IPS DF 6.9 (cell line): ENCODE measurements around the gene SOX14.

Experiments
- DNase-seq: peaks from one replicate; pipeline ENCODE4 v3.0.0-alpha.2; 2013; ENCODE audit warnings: low read depth, low spot score
- H3K27ac ChIP-seq: one replicate; pipeline ENCODE4 v1.5.1; 2013; ENCODE audit warnings: low read length, control low read depth
- H3K27me3 ChIP-seq: 2 replicates; pipeline ENCODE4 v1.6.1; 2013; ENCODE audit warnings: mild to moderate bottlenecking, low read length; ENCODE audit not compliant: control insufficient read depth, insufficient read depth
- H3K36me3 ChIP-seq: 2 replicates; pipeline ENCODE4 v1.6.1; 2013; ENCODE audit warnings: low read length; ENCODE audit not compliant: control insufficient read depth, insufficient read depth
- H3K4me1 ChIP-seq: 2 replicates; pipeline ENCODE4 v1.6.1; 2013; ENCODE audit warnings: low read length; ENCODE audit not compliant: control insufficient read depth, insufficient read depth
- H3K4me3 ChIP-seq: 2 replicates; pipeline ENCODE4 v1.5.1; 2013; ENCODE audit warnings: mild to moderate bottlenecking, low read length
- H3K9me3 ChIP-seq: 2 replicates; pipeline ENCODE4 v1.6.1; 2013; ENCODE audit warnings: low read length, inconsistent platforms; ENCODE audit not compliant: control insufficient read depth, insufficient read depth
- WGBS: extraction: QIAGEN DNeasy Blood & Tissue Kit; methylation state at CpG from one replicate; pipeline ENCODE4 v1.1.7; 2013; ENCODE audit warnings: mixed read lengths, missing lambda C conversion rate; ENCODE audit not compliant: insufficient read length, insufficient coverage; 5-methylcytosine and 5-hydroxymethylcytosine counted together

SOX14 gene

DNA sequence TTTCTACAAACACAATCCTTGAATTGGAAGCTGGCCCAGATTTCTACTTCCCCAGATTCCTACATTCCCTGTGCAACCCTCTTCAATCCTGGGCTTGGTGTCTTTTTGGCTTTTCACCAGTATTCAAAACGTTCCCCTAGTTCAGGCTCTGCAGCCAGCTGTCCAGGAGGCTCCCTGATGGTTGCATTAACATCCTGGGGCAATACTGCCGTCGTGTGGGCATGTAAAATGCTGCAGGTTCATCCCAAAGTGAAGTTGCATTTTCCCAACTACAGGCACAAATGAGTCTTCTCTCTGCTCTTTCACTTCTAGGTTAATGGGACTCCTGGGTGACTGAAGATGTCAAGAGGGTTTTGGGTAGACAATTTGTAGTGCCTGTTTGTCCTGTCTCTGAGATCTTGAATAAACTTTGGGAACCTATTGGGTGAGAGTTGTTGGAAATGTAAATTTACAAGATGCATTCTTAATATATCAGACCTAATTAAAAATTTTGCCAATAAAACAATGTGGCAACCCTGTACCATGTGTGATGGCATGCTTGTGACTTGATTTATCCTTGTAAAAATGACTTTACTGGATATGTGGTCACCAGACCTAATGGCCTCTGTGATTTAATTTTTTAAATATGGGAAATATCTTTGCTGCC, 28.6 kb downstream of the SOX14 start:
- no peaks in the 10 kb centered on the region for H3K27me3 ChIP-seq
- H3K4me3 ChIP-seq: no peak overlapping the region
- no peak for DNase-seq

DNA sequence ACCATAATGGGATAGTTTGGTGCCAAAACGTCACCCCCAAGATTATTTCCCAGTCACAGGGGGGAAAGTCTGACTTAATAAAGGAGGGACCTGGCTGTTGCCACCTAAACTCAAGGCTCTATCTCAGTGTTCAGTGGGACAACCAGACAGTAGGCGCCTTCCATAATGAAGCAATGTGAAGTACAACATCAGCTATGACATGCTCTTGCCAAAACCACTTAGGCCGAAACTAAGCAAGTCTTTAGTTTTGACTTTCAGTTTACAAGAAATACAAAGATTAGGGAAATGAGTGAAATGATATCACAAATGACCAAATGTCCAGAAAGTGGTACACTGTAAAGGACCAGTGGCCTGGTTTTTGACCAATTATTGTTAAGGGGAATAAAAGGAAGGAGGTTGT, 32.9 kb downstream of the SOX14 start:
- no CpG with 5 or more reads among the region's 3 CpGs for WGBS
- DNase-seq: no peak
- no peaks in the 10 kb centered on the region for H3K27me3 ChIP-seq
- H3K4me1 ChIP-seq: no peaks in the 10 kb centered on the region
- no peaks in the 10 kb centered on the region for H3K9me3 ChIP-seq
- H3K4me3 ChIP-seq: no peak overlapping the region
- H3K27ac ChIP-seq: no peak overlapping the region
- H3K36me3 ChIP-seq: no peaks in the 10 kb centered on the region

More for the DNA sequence above, 28.6 kb downstream of the SOX14 start:
- no peak overlapping the region for H3K27ac ChIP-seq
- H3K4me1 ChIP-seq: no peaks in the 10 kb centered on the region
- no peaks in the 10 kb centered on the region for H3K36me3 ChIP-seq
- no peaks in the 10 kb centered on the region for H3K9me3 ChIP-seq
- WGBS: no CpG with 5 or more reads among the region's 3 CpGs

DNA sequence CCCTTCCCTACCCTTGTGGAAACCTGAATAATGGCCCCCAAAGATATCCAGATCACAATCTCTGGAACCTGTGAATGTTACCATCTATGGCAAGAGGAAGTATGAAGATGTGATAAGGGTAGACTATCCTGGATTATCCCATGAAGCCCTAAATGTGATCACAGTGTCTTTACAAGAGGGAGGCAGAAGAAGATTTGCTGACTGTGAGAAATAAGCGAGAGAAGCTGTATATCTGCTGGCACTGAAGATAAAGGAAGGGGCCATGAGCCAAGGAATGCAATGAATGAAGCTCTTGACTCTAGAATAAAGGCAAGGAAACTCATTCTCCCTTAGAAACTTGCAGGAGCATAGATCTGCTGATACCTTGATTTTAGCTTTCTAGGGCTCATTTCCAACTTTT, 39.1 kb downstream of the SOX14 start:
- Histone ChIP-seq H3K4me1 (no peaks in the 10 kb centered on the region), H3K4me3 (no peak overlapping the region), H3K9me3 (no peaks in the 10 kb centered on the region), H3K27me3 (no peaks in the 10 kb centered on the region), H3K36me3 (no peaks in the 10 kb centered on the region), H3K27ac (no peak overlapping the region)
- DNase-seq: no peak
- WGBS: no CpG with 5 or more reads among the region's 1 CpG

DNA sequence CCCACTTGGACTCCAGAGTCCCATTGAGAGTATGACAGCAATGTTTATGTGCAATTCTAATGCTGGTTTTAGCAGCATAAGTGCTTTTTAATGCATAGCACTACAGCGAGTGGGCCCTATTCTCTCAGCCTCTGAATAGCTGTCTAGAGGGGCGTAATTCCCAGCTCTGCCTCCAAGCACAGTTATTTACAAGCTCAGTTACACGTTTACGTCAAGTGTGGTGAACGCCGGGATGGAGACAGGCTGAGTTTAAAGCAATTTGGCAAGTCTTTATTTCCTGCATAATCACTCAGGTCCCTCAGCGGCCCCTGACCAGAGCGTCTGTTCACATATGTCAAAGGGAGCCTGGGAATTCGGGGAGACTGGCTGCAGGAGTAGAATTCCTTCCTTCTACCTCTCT, 43.9 kb downstream of the SOX14 start:
- H3K27ac ChIP-seq: no peak overlapping the region
- DNase-seq: no peak
- no CpG with 5 or more reads among the region's 9 CpGs for WGBS
- no peaks in the 10 kb centered on the region for H3K9me3 ChIP-seq
- H3K4me1 ChIP-seq: peaks cover 2% of the 10 kb centered on the region; the same call in 1 of the 2 replicates
- H3K27me3 ChIP-seq: no peaks in the 10 kb centered on the region
- no peaks in the 10 kb centered on the region for H3K36me3 ChIP-seq
- no peak overlapping the region for H3K4me3 ChIP-seq

DNA sequence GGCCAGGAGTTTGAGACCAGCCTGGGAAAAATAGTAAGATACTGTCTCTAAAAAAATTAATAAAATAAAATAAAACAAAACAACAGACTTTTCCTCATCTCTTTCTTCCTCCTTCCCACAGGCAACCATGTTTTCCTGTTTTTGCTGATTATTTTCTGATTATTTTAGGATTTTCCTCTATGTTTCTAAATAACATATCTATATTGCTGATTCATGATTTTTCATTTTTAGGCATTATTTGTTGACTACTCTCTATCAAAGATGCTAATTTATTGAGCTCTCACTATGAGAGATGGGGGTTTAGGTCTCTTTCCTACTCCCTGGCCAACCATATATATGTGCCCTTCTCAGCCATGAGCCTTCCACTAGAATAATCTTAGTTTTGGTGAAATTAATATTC, 45.4 kb downstream of the SOX14 start:
- H3K4me3 ChIP-seq: no peak overlapping the region
- no peaks in the 10 kb centered on the region for H3K27me3 ChIP-seq
- no peak for DNase-seq
- no peak overlapping the region for H3K27ac ChIP-seq
- peaks cover 3% of the 10 kb centered on the region; the same call in 1 of the 2 replicates for H3K4me1 ChIP-seq
- H3K36me3 ChIP-seq: no peaks in the 10 kb centered on the region
- no peaks in the 10 kb centered on the region for H3K9me3 ChIP-seq

DNA sequence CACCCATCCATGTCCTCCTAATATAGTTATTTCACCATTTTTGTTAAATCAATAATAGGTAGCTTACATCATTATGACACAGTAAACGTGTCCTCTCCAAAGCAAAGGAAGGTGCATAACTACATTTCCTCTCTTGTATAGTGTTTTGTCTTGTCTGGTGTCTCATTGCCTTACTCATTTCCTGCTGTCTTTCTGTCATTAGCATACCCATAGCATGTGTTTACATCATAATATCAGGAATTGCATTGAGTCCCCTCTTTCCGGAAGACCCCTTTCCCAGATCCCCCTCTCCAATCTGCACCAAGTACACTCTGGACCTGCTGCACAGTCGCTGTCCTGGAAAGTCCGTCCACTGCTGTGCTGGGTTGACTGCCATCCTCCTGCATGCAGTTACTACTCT, 47.9 kb downstream of the SOX14 start:
- H3K36me3 ChIP-seq: no peaks in the 10 kb centered on the region
- H3K27ac ChIP-seq: no peak overlapping the region
- peaks cover 3% of the 10 kb centered on the region; the same call in 1 of the 2 replicates for H3K4me1 ChIP-seq
- H3K9me3 ChIP-seq: no peaks in the 10 kb centered on the region
- DNase-seq: no peak
- no peaks in the 10 kb centered on the region for H3K27me3 ChIP-seq
- H3K4me3 ChIP-seq: no peak overlapping the region
- no CpG with 5 or more reads among the region's 4 CpGs for WGBS

DNA sequence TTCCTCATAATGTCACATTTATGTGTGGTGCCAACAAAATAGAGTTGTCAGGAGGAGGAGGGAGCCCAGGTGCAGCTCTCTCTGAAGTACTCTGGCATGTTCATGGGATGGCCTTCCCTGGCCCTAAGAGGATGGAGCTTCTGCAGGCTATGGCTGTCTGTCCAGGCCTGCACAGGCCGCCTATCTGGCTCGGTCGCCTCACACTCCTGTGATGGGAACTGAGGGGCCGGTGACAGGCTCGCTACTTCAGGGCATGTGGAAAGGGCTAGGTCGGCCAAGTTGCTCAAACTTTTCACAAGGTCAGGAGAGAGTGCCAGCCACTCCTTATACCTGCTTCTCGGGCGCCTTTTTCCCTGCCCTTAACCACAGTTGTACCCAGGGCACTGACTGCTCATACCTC, 51.1 kb downstream of the SOX14 start:
- no CpG with 5 or more reads among the region's 8 CpGs for WGBS
- H3K27ac ChIP-seq: no peak overlapping the region
- H3K4me1 ChIP-seq: 0 out of 2 replicates have a peak, but pooled peaks cover 1% of the 10 kb centered on the region
- H3K4me3 ChIP-seq: no peak overlapping the region
- DNase-seq: no peak
- H3K36me3 ChIP-seq: no peaks in the 10 kb centered on the region
- no peaks in the 10 kb centered on the region for H3K27me3 ChIP-seq
- no peaks in the 10 kb centered on the region for H3K9me3 ChIP-seq
